Measurements from ENCODE around the gene METTL9. TPM values are rescaled to one million over a fixed set of nuclear protein-coding genes. Genes with fewer than 3 reads are reported as not detected.

Gene METTL9
- total and polyA plus RNA-seq, 2 of the 13 experiments (the other 11 are each of a cell fraction or from before 2014, with no cell fraction given) = 123 to 204 TPM

DNA sequence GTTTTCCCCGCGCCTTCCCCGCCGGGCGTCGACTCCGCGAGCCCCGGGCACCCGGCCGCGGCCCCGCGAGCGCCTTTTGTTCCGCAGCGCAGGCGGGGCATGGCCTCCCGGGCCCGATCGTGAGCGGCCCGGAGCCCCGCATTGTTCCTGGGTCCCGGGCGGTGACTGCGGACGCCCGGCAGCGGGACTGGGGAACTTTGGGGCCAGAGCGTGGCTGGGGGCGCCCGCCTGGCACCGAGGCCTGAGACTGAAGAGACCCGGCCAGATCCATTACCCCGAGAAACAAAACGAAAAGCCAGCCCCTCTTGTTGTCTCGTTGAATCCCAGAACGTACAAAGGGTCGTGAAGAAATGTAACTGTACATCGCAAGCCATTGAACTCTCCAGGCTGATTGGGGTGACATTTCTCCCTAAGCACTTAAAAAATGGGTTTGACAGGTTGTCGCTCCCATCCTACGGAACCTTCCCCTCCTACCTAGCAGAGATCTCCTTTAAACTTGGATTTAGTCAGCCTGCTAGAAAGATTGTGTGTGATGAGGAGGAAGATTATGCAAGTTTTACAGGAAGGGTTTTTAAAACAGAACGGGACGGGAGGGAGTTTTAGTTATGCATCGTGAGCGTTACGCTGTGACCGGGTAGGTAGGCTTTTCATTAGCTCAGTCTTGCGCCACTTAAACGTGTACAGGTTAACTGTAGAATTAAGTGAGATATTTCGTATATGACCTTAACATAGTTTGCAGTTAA is 825 bp downstream of the METTL9 start (continued):
- TF ChIP-seq, protein P1, sequence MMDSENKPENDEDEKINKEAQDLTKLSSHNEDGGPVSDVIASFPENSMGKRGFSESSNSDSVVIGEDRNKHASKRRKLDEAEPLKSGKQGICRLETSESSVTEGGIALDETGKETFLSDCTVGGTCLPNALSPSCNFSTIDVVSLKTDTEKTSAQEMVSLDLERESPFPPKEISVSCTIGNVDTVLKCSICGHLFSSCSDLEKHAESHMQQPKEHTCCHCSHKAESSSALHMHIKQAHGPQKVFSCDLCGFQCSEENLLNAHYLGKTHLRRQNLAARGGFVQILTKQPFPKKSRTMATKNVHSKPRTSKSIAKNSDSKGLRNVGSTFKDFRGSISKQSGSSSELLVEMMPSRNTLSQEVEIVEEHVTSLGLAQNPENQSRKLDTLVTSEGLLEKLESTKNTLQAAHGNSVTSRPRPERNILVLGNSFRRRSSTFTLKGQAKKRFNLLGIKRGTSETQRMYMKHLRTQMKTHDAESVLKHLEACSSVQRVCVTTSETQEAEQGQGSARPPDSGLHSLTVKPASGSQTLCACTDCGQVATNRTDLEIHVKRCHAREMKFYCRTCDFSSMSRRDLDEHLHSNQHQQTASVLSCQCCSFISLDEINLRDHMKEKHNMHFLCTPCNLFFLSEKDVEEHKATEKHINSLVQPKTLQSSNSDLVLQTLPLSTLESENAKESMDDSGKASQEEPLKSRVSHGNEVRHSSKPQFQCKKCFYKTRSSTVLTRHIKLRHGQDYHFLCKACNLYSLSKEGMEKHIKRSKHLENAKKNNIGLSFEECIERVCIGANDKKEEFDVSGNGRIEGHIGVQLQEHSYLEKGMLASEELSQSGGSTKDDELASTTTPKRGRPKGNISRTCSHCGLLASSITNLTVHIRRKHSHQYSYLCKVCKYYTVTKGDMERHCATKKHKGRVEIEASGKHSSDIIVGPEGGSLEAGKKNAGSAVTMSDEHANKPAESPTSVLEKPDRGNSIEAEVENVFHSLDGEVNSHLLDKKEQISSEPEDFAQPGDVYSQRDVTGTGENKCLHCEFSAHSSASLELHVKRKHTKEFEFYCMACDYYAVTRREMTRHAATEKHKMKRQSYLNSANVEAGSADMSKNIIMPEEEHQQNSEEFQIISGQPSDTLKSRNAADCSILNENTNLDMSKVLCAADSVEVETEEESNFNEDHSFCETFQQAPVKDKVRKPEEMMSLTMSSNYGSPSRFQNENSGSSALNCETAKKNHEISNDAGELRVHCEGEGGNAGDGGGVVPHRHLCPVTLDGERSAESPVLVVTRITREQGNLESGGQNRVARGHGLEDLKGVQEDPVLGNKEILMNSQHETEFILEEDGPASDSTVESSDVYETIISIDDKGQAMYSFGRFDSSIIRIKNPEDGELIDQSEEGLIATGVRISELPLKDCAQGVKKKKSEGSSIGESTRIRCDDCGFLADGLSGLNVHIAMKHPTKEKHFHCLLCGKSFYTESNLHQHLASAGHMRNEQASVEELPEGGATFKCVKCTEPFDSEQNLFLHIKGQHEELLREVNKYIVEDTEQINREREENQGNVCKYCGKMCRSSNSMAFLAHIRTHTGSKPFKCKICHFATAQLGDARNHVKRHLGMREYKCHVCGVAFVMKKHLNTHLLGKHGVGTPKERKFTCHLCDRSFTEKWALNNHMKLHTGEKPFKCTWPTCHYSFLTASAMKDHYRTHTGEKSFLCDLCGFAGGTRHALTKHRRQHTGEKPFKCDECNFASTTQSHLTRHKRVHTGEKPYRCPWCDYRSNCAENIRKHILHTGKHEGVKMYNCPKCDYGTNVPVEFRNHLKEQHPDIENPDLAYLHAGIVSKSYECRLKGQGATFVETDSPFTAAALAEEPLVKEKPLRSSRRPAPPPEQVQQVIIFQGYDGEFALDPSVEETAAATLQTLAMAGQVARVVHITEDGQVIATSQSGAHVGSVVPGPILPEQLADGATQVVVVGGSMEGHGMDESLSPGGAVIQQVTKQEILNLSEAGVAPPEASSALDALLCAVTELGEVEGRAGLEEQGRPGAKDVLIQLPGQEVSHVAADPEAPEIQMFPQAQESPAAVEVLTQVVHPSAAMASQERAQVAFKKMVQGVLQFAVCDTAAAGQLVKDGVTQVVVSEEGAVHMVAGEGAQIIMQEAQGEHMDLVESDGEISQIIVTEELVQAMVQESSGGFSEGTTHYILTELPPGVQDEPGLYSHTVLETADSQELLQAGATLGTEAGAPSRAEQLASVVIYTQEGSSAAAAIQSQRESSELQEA (CRISPR knock-in tag; IDR thresholded peaks at IDR 0.05; ENCODE audit: not compliant biosample characterization) = no peak
- TF ChIP-seq ZNF33B (CRISPR knock-in tag; IDR thresholded peaks at IDR 0.05) (no peak), TBX2 (CRISPR knock-in tag; IDR thresholded peaks at IDR 0.05; ENCODE audit: borderline replicate concordance) (no peak), ZNF619 (CRISPR knock-in tag; IDR thresholded peaks at IDR 0.05) (no peak), CREB1 (IDR thresholded peaks at IDR 0.05) (no peak), CREB1 (CRISPR knock-in tag; IDR thresholded peaks at IDR 0.05) (no peak), YEATS2 (CRISPR knock-in tag; IDR thresholded peaks at IDR 0.05; ENCODE audit: borderline replicate concordance) (peak; percentile 49; the same call in 1 of the 2 replicates), ZNF569 (CRISPR knock-in tag; IDR thresholded peaks at IDR 0.05; ENCODE audit: borderline replicate concordance) (no peak), FOXK1 (CRISPR knock-in tag; IDR thresholded peaks at IDR 0.05; ENCODE audit: borderline replicate concordance, low read depth) (no peak), SAFB2 (CRISPR knock-in tag; IDR thresholded peaks at IDR 0.05; ENCODE audit: borderline replicate concordance, low read depth) (no peak)
- TF ChIP-seq, protein P2, sequence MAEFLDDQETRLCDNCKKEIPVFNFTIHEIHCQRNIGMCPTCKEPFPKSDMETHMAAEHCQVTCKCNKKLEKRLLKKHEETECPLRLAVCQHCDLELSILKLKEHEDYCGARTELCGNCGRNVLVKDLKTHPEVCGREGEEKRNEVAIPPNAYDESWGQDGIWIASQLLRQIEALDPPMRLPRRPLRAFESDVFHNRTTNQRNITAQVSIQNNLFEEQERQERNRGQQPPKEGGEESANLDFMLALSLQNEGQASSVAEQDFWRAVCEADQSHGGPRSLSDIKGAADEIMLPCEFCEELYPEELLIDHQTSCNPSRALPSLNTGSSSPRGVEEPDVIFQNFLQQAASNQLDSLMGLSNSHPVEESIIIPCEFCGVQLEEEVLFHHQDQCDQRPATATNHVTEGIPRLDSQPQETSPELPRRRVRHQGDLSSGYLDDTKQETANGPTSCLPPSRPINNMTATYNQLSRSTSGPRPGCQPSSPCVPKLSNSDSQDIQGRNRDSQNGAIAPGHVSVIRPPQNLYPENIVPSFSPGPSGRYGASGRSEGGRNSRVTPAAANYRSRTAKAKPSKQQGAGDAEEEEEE (CRISPR knock-in tag; IDR thresholded peaks at IDR 0.05; ENCODE audit: borderline replicate concordance) = no peak
- TF ChIP-seq, protein P3, sequence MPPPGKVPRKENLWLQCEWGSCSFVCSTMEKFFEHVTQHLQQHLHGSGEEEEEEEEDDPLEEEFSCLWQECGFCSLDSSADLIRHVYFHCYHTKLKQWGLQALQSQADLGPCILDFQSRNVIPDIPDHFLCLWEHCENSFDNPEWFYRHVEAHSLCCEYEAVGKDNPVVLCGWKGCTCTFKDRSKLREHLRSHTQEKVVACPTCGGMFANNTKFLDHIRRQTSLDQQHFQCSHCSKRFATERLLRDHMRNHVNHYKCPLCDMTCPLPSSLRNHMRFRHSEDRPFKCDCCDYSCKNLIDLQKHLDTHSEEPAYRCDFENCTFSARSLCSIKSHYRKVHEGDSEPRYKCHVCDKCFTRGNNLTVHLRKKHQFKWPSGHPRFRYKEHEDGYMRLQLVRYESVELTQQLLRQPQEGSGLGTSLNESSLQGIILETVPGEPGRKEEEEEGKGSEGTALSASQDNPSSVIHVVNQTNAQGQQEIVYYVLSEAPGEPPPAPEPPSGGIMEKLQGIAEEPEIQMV (CRISPR knock-in tag; IDR thresholded peaks at IDR 0.05; ENCODE audit: low read depth) = no peak

All from HepG2 (cell line).